Gastrocnemius medialis (tissue), 4 donors: ENCODE measurements around the gene BAZ2B. TPM values are rescaled to one million over a fixed set of nuclear protein-coding genes. Genes with fewer than 3 reads are reported as not detected.

Source experiments
- ATAC-seq, 2 donors: fragments of 150-250 bp; one replicate each; pipeline ENCODE4 v1.9.1; 2016
- DNase-seq, 2 donors: peaks; one replicate each; pipeline ENCODE4 v3.0.0-alpha.2; 2019
- H3K27ac ChIP-seq, 4 donors: fragments of 200-600 bp; sonication (generic); 1 replicate in 1 of 4; 2 replicates in 3 of 4; pipeline ENCODE4 v1.5.1; 2016 to 2018; ENCODE audit warnings: mild to moderate bottlenecking in 2 of 4, moderate library complexity in 1 of 4
- H3K27me3 ChIP-seq, 3 donors: fragments of 200-600 bp; sonication (generic) in 2 of 3; 1 replicate in 1 of 3; 2 replicates in 2 of 3; pipeline versions ENCODE4 v1.5.1 to v1.6.0; 2016 to 2019; ENCODE audit warnings: mild to moderate bottlenecking in 1 of 3, moderate library complexity in 1 of 3
- H3K36me3 ChIP-seq, 2 donors: fragments of 200-600 bp; sonication (generic) in 1 of 2; one replicate each; pipeline ENCODE4 v1.5.1; 2017 to 2018
- H3K4me1 ChIP-seq, 2 donors: fragments of 200-600 bp; sonication (generic) in 1 of 2; one replicate each; pipeline ENCODE4 v1.5.1; 2016 to 2017; ENCODE audit warnings: mild to moderate bottlenecking in 2 of 2
- H3K4me3 ChIP-seq, 4 donors: fragments of 200-600 bp; sonication (generic) in 3 of 4; 1 replicate in 1 of 4; 2 replicates in 3 of 4; pipeline ENCODE4 v1.5.1; 2016 to 2019; ENCODE audit warnings: mild to moderate bottlenecking in 2 of 4
- H3K9me3 ChIP-seq, 3 donors: fragments of 200-600 bp; sonication (generic) in 2 of 3; 1 replicate in 1 of 3; 2 replicates in 2 of 3; pipeline ENCODE4 v1.5.1; 2016 to 2019
- CTCF ChIP-seq, 5 experiments: fragments of 450-650 bp in 3 of 5; fragments of 200-600 bp in 2 of 5; sonication (generic) in 2 of 5; IDR thresholded peaks in 4 of 5; conservative IDR thresholded peaks in 1 of 5; 1 replicate in 4 of 5; 2 replicates in 1 of 5; pipeline ENCODE4 v1.5.1; 2016 to 2019; ENCODE audit warnings: antibody characterized with exemption in 5 of 5, mild to moderate bottlenecking in 3 of 5, moderate library complexity in 3 of 5
- POLR2A ChIP-seq, 2 donors: fragments of 450-650 bp; IDR thresholded peaks; one replicate each; pipeline ENCODE4 v1.6.1; 2017; ENCODE audit warnings: antibody characterized with exemption in 2 of 2, mild to moderate bottlenecking in 2 of 2, moderate library complexity in 2 of 2
- in situ Hi-C, 4 donors: fragments of 200-750 bp; cut with MboI; loops; one replicate each; pipeline versions ENCODE4 v1.15.0 to v1.8.0; 2017; ENCODE audit warnings: low sequenced_read_pairs in 4 of 4
- intact Hi-C: fragments of 100-400 bp; cut with DNase I; formaldehyde crosslinking; loops from one replicate; pipeline ENCODE4 v1.15.1; 2023; ENCODE audit warnings: low total_unique reads
- total RNA-seq, 4 donors: library from RNA; depleted of rRNA; stranded (reverse); fragments of >200 nt; gene quantifications; one replicate each; pipeline versions ENCODE4 v1.1.0 to v1.2.3, GENCODE V29; 2016

BAZ2B gene
- total RNA-seq, 4 donors from 2014 or later = 27.6 to 57.2 (median 52.3) TPM

GRCh38 chr2:159508140-159508539 lies 108.2 kb downstream of the BAZ2B start:
- TF ChIP-seq POLR2A (IDR thresholded peaks at IDR 0.05) (no peak), CTCF (IDR thresholded peaks at IDR 0.05 in 4 of 5, conservative IDR thresholded peaks at IDR 0.05 in 1 of 5) (no peak)
- no peaks in the 10 kb centered on the region for H3K9me3 ChIP-seq
- no peak overlapping the region for H3K27ac ChIP-seq
- no peaks in the 10 kb centered on the region for H3K27me3 ChIP-seq
- peaks cover 6 to 20% of the 10 kb centered on the region in 2 donors for H3K4me1 ChIP-seq
- ATAC-seq (no peak), DNase-seq (no peak)
- intact Hi-C loops = no loop called here
- H3K4me3 ChIP-seq = no peak overlapping the region
- no peaks in the 10 kb centered on the region for H3K36me3 ChIP-seq
- in situ Hi-C loops = loop anchor here in 1 of 4 donors (25.0 kb wide), 1 partner anchor 204 kb away; the partner anchor contains the start of gene MARCHF7

GRCh38 chr2:159506764-159507440 lies 109.4 kb downstream of the BAZ2B start:
- Histone ChIP-seq H3K4me3 (no peak overlapping the region), H3K27ac (no peak overlapping the region), H3K36me3 (no peaks in the 10 kb centered on the region), H3K9me3 (no peaks in the 10 kb centered on the region), H3K4me1 (peaks cover 5 to 11% of the 10 kb centered on the region in 2 donors), H3K27me3 (no peaks in the 10 kb centered on the region)
- intact Hi-C loops (no loop called here), in situ Hi-C loops (loop anchor here in 1 of 4 donors (25.0 kb wide), 1 partner anchor 205 kb away; the partner anchor contains the start of gene MARCHF7)
- no peak for TF ChIP-seq CTCF (IDR thresholded peaks at IDR 0.05 in 4 of 5, conservative IDR thresholded peaks at IDR 0.05 in 1 of 5)
- TF ChIP-seq POLR2A (IDR thresholded peaks at IDR 0.05) = no peak
- no peak for DNase-seq
- ATAC-seq = no peak

GRCh38 chr2:159506202-159506601 lies 110.1 kb downstream of the BAZ2B start:
- intact Hi-C loops (no loop called here), in situ Hi-C loops (loop anchor here in 1 of 4 donors (25.0 kb wide), 1 partner anchor 206 kb away; the partner anchor contains the start of gene MARCHF7)
- no peaks in the 10 kb centered on the region for H3K9me3 ChIP-seq
- DNase-seq (no peak), ATAC-seq (no peak)
- no peaks in the 10 kb centered on the region for H3K27me3 ChIP-seq
- TF ChIP-seq CTCF (IDR thresholded peaks at IDR 0.05 in 4 of 5, conservative IDR thresholded peaks at IDR 0.05 in 1 of 5) = no peak
- no peak for TF ChIP-seq POLR2A (IDR thresholded peaks at IDR 0.05)
- H3K4me1 ChIP-seq = peaks cover 5 to 11% of the 10 kb centered on the region in 2 donors
- H3K36me3 ChIP-seq = no peaks in the 10 kb centered on the region
- H3K27ac ChIP-seq = no peak overlapping the region
- no peak overlapping the region for H3K4me3 ChIP-seq

- TF ChIP-seq CTCF (IDR thresholded peaks at IDR 0.05 in 4 of 5, conservative IDR thresholded peaks at IDR 0.05 in 1 of 5) = no peak
- TF ChIP-seq POLR2A (IDR thresholded peaks at IDR 0.05) = no peak
- Histone ChIP-seq H3K4me3 (no peak overlapping the region), H3K27me3 (no peaks in the 10 kb centered on the region), H3K27ac (no peak overlapping the region), H3K9me3 (no peaks in the 10 kb centered on the region), H3K4me1 (peaks cover 3 to 11% of the 10 kb centered on the region in 2 donors), H3K36me3 (no peaks in the 10 kb centered on the region)
- DNase-seq = no peak
- no peak for ATAC-seq
- intact Hi-C loops = no loop called here
- in situ Hi-C loops = loop anchor here in 1 of 4 donors (25.0 kb wide), 1 partner anchor 207 kb away; the partner anchor contains the start of gene MARCHF7
Observed at GRCh38 chr2:159505196-159505595, 111.2 kb downstream of the BAZ2B start.
